WI38 (cell line): Measurements from ENCODE around the gene CDK6.

Experiments used
- H3K4me3 ChIP-seq: 2 replicates; pipeline ENCODE4 v1.5.1; 2011; ENCODE audit warnings: low read depth, mild to moderate bottlenecking, control low read depth, low read length
- CTCF ChIP-seq: IDR thresholded peaks from 2 replicates; pipeline ENCODE4 v1.5.1; 2012; ENCODE audit warnings: low read depth, mild to moderate bottlenecking, control low read depth, low read length

CDK6 gene

GRCh38 chr7:92742186-92742585, 94.2 kb downstream of the CDK6 start:
- TF ChIP-seq CTCF, result no peak
- H3K4me3 ChIP-seq, result no peak overlapping the region

- no peak for TF ChIP-seq CTCF
- no peak overlapping the region for H3K4me3 ChIP-seq
Measured at GRCh38 chr7:92740700-92741126, 95.7 kb downstream of the CDK6 start.

DNA sequence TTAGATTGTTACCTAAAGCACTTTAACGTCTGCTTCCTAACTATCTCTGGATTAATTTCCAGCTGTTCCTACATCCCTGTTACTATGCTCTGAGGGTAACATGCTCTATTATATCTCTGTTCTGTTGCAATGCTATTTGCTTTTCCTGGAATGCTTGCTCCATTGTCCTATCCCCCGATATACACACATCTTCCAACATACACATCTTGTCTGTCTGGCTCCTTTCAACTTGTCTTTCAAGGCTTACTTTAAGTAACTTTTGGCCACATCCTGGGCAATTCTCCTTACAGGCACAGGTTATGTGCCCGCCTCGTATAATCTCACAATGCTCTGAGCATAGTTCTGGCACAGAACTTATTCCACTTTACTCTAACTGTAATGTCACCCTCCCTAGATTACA, 96.2 kb downstream of the CDK6 start:
- TF ChIP-seq CTCF, result no peak
- H3K4me3 ChIP-seq, result no peak overlapping the region

- no peak for TF ChIP-seq CTCF
- H3K4me3 ChIP-seq, result no peak overlapping the region
Measured at GRCh38 chr7:92739091-92739490, 97.3 kb downstream of the CDK6 start.

GRCh38 chr7:92737706-92738105, 98.7 kb downstream of the CDK6 start:
- TF ChIP-seq CTCF, result no peak
- H3K4me3 ChIP-seq, result no peak overlapping the region

DNA sequence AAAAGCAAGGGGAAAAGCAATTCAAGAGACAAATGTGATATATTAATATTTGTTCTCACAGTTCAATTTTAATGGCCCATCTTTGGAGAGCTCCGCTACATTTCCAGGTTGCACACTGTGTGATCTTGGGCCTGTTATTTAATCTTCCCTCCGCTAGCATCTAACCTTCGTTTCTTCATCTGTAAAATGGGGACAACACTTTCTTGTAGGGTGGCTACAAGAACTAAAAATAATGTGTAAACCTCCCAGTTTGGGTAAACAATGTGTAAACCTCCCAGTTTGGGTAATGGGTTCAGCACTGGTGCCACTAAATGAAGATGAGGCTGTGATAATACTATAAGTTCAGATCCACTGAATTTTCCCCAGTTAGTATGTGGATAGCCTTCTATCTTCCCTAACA, 99.5 kb downstream of the CDK6 start:
- TF ChIP-seq CTCF, result no peak
- H3K4me3 ChIP-seq, result no peak overlapping the region

GRCh38 chr7:92735707-92736106, 100.7 kb downstream of the CDK6 start:
- no peak for TF ChIP-seq CTCF
- H3K4me3 ChIP-seq, result no peak overlapping the region
